Stimulated activated naive CD8-positive, alpha-beta T cell treated with anti-CD3 and anti-CD28 coated beads, Interleukin-15, amount 100 ng/mL, for 72 hours (primary cell): ENCODE measurements around the gene HOXB7.

Source experiments
- ATAC-seq: fragments of 150-1000 bp; cut with Tn5 transposase; 2 replicates; pipeline ENCODE4 v1.10.0; 2021; ENCODE audit warnings: mild to moderate bottlenecking, moderate library complexity
- DNase-seq, 2 donors: peaks; one replicate each; pipeline ENCODE4 v3.0.0; 2021 to 2022
- H3K27ac Mint-ChIP-seq, 2 donors: one replicate each; pipeline ENCODE4 v1.8.0; 2022; ENCODE audit warnings: mild to moderate bottlenecking in 2 of 2, mixed read lengths in 2 of 2, moderate library complexity in 2 of 2
- H3K27me3 Mint-ChIP-seq: one replicate; pipeline ENCODE4 v1.8.0; 2022; ENCODE audit warnings: mixed read lengths
- H3K4me1 Mint-ChIP-seq: one replicate; pipeline ENCODE4 v1.8.0; 2022; ENCODE audit warnings: mild to moderate bottlenecking, mixed read lengths
- H3K4me3 Mint-ChIP-seq, 2 donors: one replicate each; pipeline ENCODE4 v1.8.0; 2022; ENCODE audit warnings: mild to moderate bottlenecking in 2 of 2, mixed read lengths in 2 of 2, moderate library complexity in 1 of 2
- H3K9me3 Mint-ChIP-seq, 2 donors: one replicate each; pipeline ENCODE4 v1.8.0; 2022; ENCODE audit warnings: mixed read lengths in 2 of 2

HOXB7 gene

DNA sequence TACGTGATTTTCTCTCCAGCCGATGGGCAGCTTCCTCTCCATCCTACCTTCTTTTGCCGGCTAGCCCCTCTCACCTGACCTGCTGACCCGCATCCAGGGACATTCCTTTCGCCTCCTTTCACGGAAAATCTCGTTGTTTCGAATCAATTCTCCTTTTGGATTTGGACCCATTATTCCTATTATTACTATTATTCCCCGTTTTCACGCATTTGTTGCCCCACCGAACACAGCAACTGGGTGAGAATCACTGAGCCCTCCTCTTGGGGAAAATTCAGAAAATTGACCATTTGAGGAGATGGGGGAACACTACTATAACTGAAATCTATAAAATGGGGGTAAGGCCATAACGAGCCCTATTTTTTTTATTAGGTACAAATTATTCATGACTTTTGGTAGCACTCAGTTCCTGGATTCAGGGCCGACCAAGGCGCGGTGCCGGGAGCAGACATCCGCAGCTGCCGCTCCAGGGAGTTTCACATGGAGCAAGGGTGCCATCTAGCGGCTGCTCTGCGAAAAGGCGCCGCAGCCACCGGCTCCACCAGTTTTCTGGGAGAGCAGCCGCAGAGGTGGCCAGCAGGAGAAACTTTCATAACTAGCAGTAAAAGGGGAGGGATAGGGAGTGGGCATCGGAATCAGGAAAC lies 7.6 kb upstream of the HOXB7 start:
- Mint-ChIP-seq H3K27me3 (peaks cover 100% of the 10 kb centered on the region), H3K4me1 (peaks cover 52% of the 10 kb centered on the region), H3K27ac (no peak overlapping the region), H3K4me3 (peak overlapping the region; percentile 63 to 64), H3K9me3 (no peaks in the 10 kb centered on the region)
- ATAC-seq = peak; percentile 72
- DNase-seq = peak; percentile 78 to 79

DNA sequence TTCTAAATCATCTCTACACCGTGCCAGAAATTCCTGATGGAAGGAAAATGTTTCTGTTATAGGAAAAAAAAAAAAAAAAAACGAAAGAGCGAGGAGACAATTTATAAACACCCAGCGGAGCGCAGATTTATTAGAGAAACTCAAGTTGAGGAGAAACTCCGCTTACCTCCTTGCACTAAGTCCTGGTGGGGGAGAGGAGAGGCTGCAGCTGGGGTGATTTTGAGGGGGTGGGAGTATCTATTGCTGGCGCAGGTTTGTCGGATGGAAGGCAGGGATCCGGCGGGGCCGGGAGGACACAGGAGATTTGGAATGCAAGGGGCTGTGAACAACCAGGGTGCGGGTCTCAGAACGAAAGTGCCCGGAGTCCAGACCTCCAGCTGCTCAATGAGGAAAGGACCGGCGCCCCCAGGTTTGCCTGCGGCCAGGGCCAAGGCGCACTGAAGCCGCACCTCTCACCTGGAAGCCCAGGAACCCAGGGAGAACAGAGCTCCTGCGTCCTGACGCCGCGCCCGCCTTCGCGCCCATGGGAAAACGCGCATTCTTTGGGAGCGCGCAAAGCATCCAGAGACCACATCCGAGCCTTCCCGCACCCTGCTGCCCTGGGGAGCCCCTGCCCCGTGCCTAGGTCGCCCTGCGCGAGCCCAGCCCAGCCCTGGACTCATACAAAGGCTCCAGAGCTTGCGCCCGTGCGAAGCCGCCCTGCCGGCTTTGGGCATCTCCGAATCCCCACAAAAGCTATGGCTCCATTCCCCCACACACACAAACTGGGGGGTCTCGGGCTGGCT lies 6.8 kb upstream of the HOXB7 start:
- no peaks in the 10 kb centered on the region for H3K9me3 Mint-ChIP-seq
- no peak for DNase-seq
- peaks cover 100% of the 10 kb centered on the region for H3K27me3 Mint-ChIP-seq
- H3K27ac Mint-ChIP-seq = no peak overlapping the region
- ATAC-seq = no peak
- H3K4me3 Mint-ChIP-seq = no peak overlapping the region
- H3K4me1 Mint-ChIP-seq = peaks cover 59% of the 10 kb centered on the region

DNA sequence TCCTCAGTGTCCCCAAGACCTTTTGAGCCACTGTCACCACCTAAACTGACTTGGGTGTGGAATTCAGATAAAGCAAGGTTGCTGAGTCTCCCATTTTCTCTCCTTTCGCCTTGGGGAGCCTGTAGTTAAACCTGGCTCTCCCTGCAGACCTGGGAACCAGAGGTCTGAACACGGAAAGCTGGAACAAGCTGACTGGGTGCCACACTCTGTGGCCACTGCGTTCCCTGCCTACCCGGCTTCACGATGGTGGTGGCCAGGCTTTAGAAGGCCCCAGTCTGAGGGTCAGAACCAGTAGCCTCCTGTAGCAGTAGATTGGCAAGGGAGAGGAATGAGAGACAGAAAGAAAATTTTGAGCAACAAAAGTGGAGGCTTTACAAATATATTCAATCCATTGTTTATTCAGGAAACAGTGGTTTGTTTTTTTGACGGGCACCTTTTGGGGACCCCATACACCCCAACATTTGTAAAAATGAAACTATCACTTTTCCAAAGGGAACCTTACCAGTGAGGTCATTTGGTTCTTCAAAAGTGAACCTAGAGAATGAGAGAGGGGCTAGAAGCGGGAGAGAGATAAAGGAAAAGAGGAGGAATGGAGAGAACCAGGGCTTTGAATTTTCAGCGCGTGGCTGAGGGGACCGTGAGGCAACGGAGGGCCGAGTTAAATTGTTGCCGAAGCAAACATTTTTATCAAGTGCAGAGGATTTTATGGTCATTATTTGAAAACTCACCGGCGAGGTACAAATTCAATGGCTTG lies 6.1 kb upstream of the HOXB7 start:
- H3K9me3 Mint-ChIP-seq = no peaks in the 10 kb centered on the region
- ATAC-seq (no peak), DNase-seq (no peak)
- H3K27me3 Mint-ChIP-seq = peaks cover 100% of the 10 kb centered on the region
- H3K4me3 Mint-ChIP-seq = no peak overlapping the region
- no peak overlapping the region for H3K27ac Mint-ChIP-seq
- peaks cover 66% of the 10 kb centered on the region for H3K4me1 Mint-ChIP-seq

DNA sequence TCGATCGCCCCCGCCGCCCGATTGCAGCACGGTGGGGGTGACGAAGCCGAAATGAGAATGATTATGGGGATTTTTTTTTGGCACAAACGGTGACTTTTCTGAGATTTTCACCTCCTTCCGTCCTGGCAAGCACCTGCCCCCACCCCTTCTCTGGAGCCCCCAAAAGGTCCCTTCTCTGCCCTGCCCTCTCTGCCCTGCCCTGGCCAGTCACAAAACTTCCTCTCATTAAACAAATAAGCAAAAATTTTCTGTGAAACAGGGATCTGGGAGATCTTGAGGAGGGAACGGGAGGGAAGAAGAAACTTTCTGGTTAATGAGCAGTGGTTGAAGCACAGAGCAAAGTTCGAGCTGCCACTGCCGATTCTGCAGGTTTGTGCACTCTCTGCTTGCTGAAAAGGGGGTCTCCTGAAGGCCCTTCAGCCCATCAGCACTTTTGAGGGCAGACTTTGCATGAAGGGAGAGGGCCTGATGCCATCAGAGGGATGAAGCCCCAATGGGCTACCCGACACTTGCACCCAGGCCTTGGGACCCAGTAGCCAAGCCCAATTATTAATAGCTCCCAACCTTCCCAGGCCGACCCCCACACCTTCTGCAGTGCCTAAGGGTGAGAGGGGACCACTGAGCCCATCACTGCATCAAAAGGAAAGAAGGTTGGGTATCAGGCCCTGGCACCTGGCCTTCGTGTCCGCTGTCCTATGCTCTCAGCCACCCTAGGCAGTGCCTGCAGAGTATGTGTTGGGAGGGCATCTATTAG lies 5.3 kb upstream of the HOXB7 start:
- H3K4me1 Mint-ChIP-seq = peaks cover 74% of the 10 kb centered on the region
- no peak overlapping the region for H3K27ac Mint-ChIP-seq
- no peak for ATAC-seq
- H3K9me3 Mint-ChIP-seq = no peaks in the 10 kb centered on the region
- DNase-seq = no peak
- H3K27me3 Mint-ChIP-seq = peaks cover 100% of the 10 kb centered on the region
- H3K4me3 Mint-ChIP-seq = no peak overlapping the region

DNA sequence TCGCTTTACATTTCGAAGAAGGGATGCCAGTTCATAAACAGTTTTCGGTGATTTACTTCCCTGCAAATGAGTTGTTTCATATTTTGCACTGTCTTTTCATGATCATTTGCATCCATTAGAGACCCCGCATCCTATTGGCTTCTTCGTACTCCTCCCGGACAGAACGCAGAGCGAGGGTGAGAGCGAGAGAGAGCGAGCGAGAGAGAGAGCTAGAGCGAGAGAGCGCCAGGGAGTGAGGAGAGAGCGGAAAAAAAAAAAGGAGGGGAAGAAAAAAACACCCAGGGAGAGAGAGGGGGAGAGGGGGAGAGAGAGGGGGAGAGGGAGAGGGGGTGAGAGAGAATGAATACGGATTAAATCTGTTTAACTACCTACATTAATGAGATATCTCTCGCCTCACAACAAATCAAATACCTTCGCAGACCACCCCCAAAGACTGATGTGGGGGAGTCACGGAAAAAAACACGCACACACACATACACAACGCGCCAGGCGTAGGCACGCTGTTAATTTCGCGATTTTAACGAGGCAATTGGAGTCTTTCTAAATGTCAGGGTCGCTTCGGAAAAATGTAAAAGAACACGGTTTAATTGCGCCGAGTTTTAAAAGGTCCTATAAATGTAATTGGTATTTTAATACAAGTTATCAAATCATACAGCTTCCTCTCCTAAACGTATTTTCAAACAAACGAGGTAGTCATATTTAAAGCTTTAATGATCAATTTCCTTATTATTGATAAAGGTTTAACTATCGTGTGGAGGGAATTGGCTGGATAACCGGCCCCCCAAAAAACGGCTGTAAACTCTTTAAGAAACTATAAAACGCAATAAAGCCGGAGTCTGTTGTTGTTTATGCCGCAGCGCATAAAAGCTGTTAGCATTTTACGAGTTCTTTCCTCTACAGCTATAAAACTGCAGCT lies 4.5 kb upstream of the HOXB7 start, which contains the start of gene HOXB8:
TSS of gene HOXB8 (minus strand) at position 246 of the 916 bp plus-strand sequence. CDS start 588 bp downstream, outside the sequence.
- Mint-ChIP-seq H3K4me1 (peaks cover 79% of the 10 kb centered on the region), H3K9me3 (no peaks in the 10 kb centered on the region), H3K27ac (peak within 1 kb of the TSS in 1 of 2 donors; percentile 81), H3K27me3 (peaks cover 98% of the 10 kb centered on the region), H3K4me3 (peak within 1 kb of the TSS; percentile 77 to 89)
- ATAC-seq (no peak), DNase-seq (no peak)

DNA sequence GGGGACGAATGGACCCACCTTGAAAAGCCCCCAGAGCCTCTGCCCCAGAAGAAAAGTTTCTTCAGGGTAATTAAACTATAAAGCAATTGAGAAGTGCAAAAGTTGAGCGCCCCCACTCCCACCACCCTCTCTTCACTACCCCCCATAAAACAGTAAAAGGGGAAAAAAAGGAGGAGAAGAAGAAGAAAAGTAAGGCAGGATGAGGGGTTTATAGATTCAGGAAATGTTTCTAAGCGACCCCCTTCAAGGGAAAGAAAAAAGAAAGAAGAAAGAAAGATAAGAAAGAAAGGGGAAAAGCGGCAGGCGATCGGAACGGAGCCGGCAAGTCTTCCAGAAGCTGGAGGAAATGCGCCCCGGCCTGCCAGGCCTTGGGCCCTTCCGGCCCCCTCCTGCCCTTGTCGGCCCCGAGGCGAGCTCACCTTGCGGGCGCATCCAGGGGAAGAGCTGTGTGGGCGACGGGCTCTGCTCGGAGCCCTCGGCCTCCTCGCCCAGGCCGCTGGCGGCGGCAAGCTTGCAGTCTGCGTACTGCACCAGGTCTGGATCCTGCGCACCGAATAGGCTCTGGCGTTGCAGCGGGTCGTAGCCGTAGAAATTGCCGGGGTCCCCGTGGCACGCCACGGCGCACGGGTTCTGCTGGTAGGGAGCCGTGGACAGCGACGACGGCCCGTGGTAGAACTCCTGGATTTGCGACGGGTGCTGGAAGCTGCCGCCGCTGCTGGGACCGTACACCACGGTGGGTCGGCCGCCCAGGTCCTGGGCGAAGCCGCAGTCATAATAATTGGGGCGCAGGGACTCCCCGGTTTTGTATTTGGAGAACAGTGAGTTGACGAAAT lies 3.3 kb upstream of the HOXB7 start:
- ATAC-seq = no peak
- Mint-ChIP-seq H3K4me3 (peak overlapping the region; percentile 77 to 89), H3K4me1 (peaks cover 71% of the 10 kb centered on the region), H3K9me3 (no peaks in the 10 kb centered on the region), H3K27ac (peak overlapping the region in 1 of 2 donors; percentile 81), H3K27me3 (peaks cover 96% of the 10 kb centered on the region)
- no peak for DNase-seq

DNA sequence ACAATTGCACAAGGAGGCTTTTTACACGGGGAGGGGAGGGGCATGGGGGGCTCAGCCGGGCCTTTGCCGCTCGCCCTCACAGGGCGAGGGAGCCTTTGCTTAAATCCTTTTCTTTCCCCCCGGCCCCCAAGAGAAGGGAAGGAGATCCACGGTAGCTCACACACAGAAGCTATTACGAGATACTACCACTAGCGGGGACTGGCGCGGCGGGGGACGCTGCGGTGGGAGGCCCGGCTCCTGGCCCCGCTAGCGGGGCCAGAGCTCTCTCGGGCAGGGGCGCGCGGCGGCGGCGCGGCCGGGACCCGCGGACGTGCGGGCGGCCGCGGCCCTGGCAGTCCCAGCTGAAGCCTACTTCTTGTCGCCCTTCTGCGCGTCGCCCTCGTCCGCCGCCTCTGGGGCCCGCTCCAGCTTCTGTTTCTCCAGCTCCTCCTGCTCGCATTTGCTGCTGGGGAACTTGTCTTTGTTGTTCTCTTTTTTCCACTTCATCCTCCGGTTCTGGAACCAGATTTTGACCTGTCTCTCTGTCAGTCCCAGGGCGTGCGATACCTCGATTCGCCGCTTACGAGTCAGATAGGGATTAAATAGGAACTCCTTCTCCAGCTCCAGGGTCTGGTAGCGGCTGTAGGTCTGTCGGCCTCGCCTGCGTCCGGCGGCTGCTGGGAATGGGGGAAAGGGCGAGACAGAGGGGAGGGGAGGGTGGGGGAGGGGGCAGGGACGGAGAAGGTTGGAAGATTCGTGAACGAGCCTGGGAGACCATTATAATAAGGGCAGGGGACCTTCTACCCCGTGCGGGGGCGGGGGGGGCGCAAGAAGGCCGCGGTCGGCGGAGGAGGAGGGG lies 2.3 kb upstream of the HOXB7 start:
- DNase-seq (peak; percentile 49 to 60), ATAC-seq (peak; percentile 66)
- Mint-ChIP-seq H3K27ac (no peak overlapping the region), H3K27me3 (peaks cover 96% of the 10 kb centered on the region), H3K4me1 (peaks cover 61% of the 10 kb centered on the region), H3K4me3 (peak overlapping the region; percentile 96 to 99), H3K9me3 (no peaks in the 10 kb centered on the region)

DNA sequence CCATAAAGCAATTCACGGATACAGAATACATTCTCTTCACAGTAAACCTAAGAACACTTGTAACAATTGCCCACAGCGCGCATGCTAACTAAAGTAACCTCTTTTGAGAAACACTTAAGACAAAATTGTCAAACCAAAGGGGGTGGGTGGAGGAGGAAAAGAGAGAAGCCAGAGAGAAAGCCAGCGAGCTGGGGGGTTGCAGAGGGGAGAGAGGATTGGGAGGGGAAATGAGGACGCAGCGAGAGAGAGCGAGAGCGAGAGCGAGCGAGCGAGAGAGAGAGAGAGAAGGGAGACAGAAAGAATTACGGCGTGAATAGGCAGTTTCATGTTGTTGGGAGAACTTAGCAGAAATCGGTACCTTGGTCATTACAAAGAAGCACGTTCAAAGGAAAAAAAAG lies 1.6 kb upstream of the HOXB7 start:
- no peak overlapping the region for H3K27ac Mint-ChIP-seq
- no peak for DNase-seq
- peak; percentile 6 for ATAC-seq
- H3K4me1 Mint-ChIP-seq = peaks cover 56% of the 10 kb centered on the region
- no peaks in the 10 kb centered on the region for H3K9me3 Mint-ChIP-seq
- peaks cover 96% of the 10 kb centered on the region for H3K27me3 Mint-ChIP-seq
- H3K4me3 Mint-ChIP-seq = peak overlapping the region; percentile 96 to 99

DNA sequence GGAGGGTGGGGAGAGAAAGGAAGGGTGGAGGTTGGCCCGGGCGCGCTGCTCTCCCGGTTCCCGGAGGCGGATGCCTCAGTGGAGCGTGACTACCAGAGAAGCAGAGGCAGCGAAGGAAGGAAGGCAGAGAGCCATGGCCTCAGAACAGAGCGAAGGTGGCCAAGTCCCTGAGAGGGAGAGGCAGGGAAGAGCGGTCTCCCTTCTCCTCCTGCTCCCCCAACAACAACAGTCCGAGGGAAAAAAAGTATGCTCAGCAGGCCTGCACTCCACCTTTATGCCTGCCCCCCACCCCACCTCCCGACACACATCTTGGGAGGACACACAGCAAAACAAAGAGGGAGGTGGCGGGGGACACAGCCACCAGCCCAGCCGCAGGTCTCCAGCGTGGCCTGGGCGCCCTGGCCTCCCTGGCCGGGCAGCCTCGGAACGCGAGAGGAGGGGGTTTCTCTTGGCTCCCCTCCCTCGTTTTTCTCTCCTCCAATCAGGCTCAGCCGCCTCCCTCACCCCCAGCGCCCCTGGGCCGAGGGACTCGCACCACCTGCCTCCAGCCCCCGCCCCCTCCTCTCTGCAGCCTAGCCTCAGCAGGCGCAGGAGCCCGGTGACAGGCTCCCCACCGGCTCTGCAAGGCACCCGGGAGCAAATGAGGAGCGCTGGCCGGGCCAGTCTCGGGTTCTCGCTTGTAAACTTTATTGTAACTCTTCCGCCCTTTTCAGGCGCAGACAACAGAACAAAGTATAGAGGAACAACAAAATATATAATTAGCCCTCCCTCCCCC lies 1.1 kb upstream of the HOXB7 start:
- Mint-ChIP-seq H3K27me3 (peaks cover 96% of the 10 kb centered on the region), H3K9me3 (no peaks in the 10 kb centered on the region), H3K4me1 (peaks cover 50% of the 10 kb centered on the region), H3K27ac (no peak overlapping the region), H3K4me3 (peak overlapping the region; percentile 96 to 99)
- DNase-seq (no peak), ATAC-seq (peak; percentile 31)

DNA sequence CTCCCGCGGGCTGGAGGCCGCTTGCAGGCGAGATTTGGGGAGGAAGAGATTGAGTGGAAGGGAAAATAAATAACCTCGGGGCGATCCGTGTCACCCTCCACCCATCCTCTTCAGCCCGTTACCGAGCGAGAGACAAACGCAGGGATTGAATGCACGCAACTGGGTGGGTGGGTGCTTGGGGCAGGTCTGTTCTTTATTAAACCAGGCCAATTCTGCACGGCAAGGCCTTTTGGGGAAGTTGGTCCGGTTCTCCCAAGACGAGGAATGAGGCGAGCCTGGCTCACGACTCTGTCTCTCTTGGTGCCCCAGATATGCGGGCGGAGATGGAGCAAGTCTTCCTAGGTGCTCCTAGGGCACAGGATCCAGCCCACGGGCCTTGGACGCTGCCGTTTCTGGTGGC lies 396 bp upstream of the HOXB7 start:
- Mint-ChIP-seq H3K4me1 (peaks cover 47% of the 10 kb centered on the region), H3K4me3 (peak overlapping the region; percentile 96 to 99), H3K27me3 (peaks cover 96% of the 10 kb centered on the region), H3K27ac (peak overlapping the region; percentile 81 to 95), H3K9me3 (no peaks in the 10 kb centered on the region)
- ATAC-seq = peak; percentile 30
- no peak for DNase-seq

DNA sequence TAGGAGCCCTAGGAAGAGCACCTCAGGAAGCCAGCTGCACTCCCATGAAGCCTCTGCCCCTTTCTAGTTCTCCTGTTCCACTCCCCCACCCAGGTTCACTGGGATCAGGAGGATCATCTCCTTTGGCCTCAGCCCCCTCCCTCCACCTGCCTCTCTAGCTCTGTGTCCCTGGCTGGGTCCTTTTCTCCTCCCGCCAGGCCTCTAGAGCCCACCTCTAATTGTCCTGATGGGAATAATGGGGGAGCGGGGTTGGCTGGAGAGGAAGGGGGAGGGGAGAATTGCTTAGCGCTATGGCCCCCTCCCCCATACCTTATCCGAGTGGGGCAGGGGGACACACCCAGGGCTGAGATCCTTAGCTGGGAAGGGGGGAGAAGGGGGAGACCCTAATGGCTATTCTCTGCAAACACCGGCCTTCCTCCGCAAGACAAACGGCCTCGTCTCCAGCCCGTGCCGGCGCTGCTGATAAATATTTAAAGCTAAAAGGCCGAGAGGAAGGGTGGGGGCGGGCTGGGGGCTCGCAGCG lies 997 bp downstream of the HOXB7 start:
- no peaks in the 10 kb centered on the region for H3K9me3 Mint-ChIP-seq
- peak overlapping the region; percentile 96 to 99 for H3K4me3 Mint-ChIP-seq
- H3K27ac Mint-ChIP-seq = no peak overlapping the region
- ATAC-seq (peak; percentile 1), DNase-seq (no peak)
- H3K4me1 Mint-ChIP-seq = peaks cover 41% of the 10 kb centered on the region
- H3K27me3 Mint-ChIP-seq = peaks cover 96% of the 10 kb centered on the region

DNA sequence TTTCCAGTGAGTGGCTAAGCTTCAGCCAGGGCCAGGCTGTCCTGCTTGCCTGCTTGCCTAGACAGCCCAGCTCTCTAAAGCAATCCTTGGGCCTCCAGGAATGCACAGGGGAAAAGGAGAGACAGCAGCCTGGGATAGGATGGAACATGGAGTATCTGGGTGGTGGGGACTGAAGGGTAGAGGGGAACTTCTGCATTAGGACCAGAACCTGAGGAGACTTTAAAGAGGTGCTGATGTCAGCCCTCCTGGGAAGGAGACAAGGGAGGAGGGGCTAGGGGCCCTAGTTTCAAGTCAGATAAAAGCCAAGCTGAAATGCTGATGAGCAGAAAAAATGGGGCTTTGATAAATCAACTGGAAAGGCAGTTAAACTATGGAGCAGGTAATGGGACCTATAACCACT lies 1.8 kb downstream of the HOXB7 start:
- H3K4me3 Mint-ChIP-seq = no peak overlapping the region
- no peaks in the 10 kb centered on the region for H3K9me3 Mint-ChIP-seq
- H3K27ac Mint-ChIP-seq = no peak overlapping the region

More for the DNA sequence above, 1.8 kb downstream of the HOXB7 start:
- Mint-ChIP-seq H3K4me1 (peaks cover 36% of the 10 kb centered on the region), H3K27me3 (peaks cover 96% of the 10 kb centered on the region)
- no peak for DNase-seq
- ATAC-seq = no peak
